ENCODE data around the gene IFT88. TPM values are rescaled to one million over a fixed set of nuclear protein-coding genes. Genes with fewer than 3 reads are reported as not detected.

The IFT88 gene
- total and polyA plus RNA-seq, 2 of the 8 experiments (the other 6 are each of a cell fraction or from before 2014, with no cell fraction given): 1.7 to 5.8 TPM

GRCh38 chr13:20713751-20714150 lies 146.8 kb downstream of the IFT88 start (continued):
- no peak for TF ChIP-seq ZNF274 (IDR thresholded peaks at IDR 0.05; ENCODE audit: borderline replicate concordance, extremely low read depth, low read length)
- no peak for TF ChIP-seq CTCF (IDR thresholded peaks at IDR 0.05; ENCODE audit: control extremely low read depth in 1 of 3, insufficient read depth in 1 of 3, low read depth in 1 of 3, low read length in 3 of 3)
- no peak for TF ChIP-seq POU5F1 (IDR thresholded peaks at IDR 0.05; ENCODE audit: low read depth, low read length)

All from H1 (cell line).